Heart right ventricle (tissue), 16 donors: ENCODE results near the gene ATP6V1B1. TPM values are rescaled to one million over a fixed set of nuclear protein-coding genes. Genes with fewer than 3 reads are reported as not detected.

ENCODE experiments used
- ATAC-seq, 8 donors: fragments of 200-7000 bp; cut with Tn5 transposase; one replicate each; pipeline ENCODE4 v1.9.1; 2020; ENCODE audit warnings: mild to moderate bottlenecking in 8 of 8, moderate library complexity in 8 of 8, moderate number of reproducible peaks in 1 of 8
- DNase-seq, 2 donors: peaks; one replicate each; pipeline ENCODE4 v3.0.0-alpha.2; 2020
- H3K27ac ChIP-seq, 10 donors: fragments of 200-600 bp; sonication (generic) in 2 of 10; one replicate each; pipeline versions ENCODE4 v1.5.0 to v1.8.0; 2020 to 2022; ENCODE audit warnings: mild to moderate bottlenecking in 3 of 10
- H3K27me3 ChIP-seq, 7 donors: fragments of 200-600 bp; one replicate each; pipeline ENCODE4 v1.8.0; 2021 to 2022; ENCODE audit warnings: mild to moderate bottlenecking in 2 of 7
- H3K36me3 ChIP-seq, 9 donors: fragments of 200-600 bp; sonication (generic) in 1 of 9; one replicate each; pipeline versions ENCODE4 v1.5.0 to v1.8.0; 2020 to 2022; ENCODE audit warnings: mild to moderate bottlenecking in 2 of 9
- H3K4me1 ChIP-seq, 9 donors: fragments of 200-600 bp; sonication (generic) in 1 of 9; one replicate each; pipeline versions ENCODE4 v1.5.0 to v1.8.0; 2020 to 2022; ENCODE audit warnings: mild to moderate bottlenecking in 4 of 9
- H3K4me3 ChIP-seq, 10 donors: fragments of 200-600 bp; sonication (generic) in 2 of 10; one replicate each; pipeline versions ENCODE4 v1.5.0 to v1.8.0; 2020 to 2022; ENCODE audit warnings: mild to moderate bottlenecking in 7 of 10, moderate library complexity in 2 of 10
- H3K9me3 ChIP-seq, 11 donors: fragments of 200-600 bp in 10 of 11; sonication (generic) in 2 of 11; one replicate each; pipeline versions ENCODE4 v1.5.0 to v1.8.0; 2013 to 2022; ENCODE audit warnings: mild to moderate bottlenecking in 2 of 11, control low read depth in 1 of 11, moderate library complexity in 1 of 11
- CTCF ChIP-seq, 9 donors: fragments of 200-600 bp; sonication (generic) in 2 of 9; IDR thresholded peaks; one replicate each; pipeline versions ENCODE4 v1.5.0 to v1.8.0; 2021 to 2022; ENCODE audit warnings: antibody characterized with exemption in 9 of 9, mild to moderate bottlenecking in 5 of 9, moderate library complexity in 1 of 9
- WGBS, 2 donors: extraction: QIAGEN DNeasy Blood & Tissue Kit; methylation state at CpG; one replicate each; pipeline ENCODE4 v1.1.7; 2013; ENCODE audit warnings: inconsistent platforms in 1 of 2; 5-methylcytosine and 5-hydroxymethylcytosine counted together
- intact Hi-C, 10 donors: fragments of 100-400 bp; cut with DNase I; formaldehyde crosslinking; loops; one replicate each; pipeline versions ENCODE4 v1.11.1 to v1.14.2; 2022
- polyA plus RNA-seq, 2 donors: library from polyadenylated mRNA; stranded (reverse); fragments of 200-250 nt; gene quantifications; one replicate each; pipeline ENCODE4 v1.2.3, GENCODE V29; 2013
- total RNA-seq, 10 donors: library from RNA; stranded (reverse); fragmentation: NEBNext Ultra II Directional in 3 of 10; extraction: Animal tissue kit (Norgen Biotek cat#: 25700) in 3 of 10; gene quantifications; one replicate each; pipeline versions ENCODE4 v1.2.1 to v1.2.4, GENCODE V29; 2021 to 2023
- donor health status: Arrhythmogenic right ventricular cardiomyopathy.
- donor health status: ischemic (EF 13 %, LVEDD 7.1; RV severe dilation, severe dysfunction).
- donor health status: healthy with polysubstance abuse.
- donor health status: DM: no; HTN: yes; CAD: no.
- donor health status: DM: no; HTN: no; CAD: no.
- donor health status: ischemic (EF 25% LVEDD 6.9; RV normal size, moderate dysfunction).
- donor health status: ischemic (EF 25% LVEDD 5.7; RV mildly dilated, moderate dysfunction).
- donor health status: healthy.
- donor health status: DM: yes; HTN: yes; CAD: no.
- donor health status: Ischemic cardiomyopathy.
- donor health status: ischemic (EF 35%, LVEDD 5.7; RV mildly dilated, moderate dysfunction).
- donor health status: nonischemic (EF 11% LVEDD 7.7; RV severe dilation, severe dysfunction).
- donor health status: DM: yes; HTN: yes; CAD: no.
- donor health status: PGD.
- donor health status: ischemic (EF 29% LVEDD 5.4; RV normal size, mild dysfunction).
- donor health status: nonischemic (EF 23%, LVEDD 6.1; RV moderate dilation, normal function).

Gene ATP6V1B1
- total and polyA plus RNA-seq, 12 donors: 0.28 to 6.4 (median 0.88) TPM; not detected in 4

DNA sequence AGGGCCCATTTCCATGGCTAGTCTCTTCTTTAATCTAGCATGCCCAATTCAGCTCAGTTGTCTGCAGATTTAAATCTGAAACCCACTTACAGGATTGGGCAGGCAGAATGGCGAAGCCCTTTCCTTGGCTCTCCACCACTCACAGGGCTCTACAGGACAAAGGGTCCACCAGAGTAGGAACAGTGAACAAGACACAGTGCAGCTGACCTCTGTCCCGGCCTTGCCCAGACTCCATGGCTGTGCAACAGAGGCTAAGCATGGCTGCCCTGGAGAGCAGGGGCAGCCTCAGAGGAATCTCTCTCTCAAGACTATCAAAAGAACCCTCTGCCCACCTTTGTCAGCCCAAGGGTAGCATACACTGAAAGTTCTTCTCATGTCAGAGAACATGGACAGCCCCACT is 9.7 kb upstream of the ATP6V1B1 start:
- TF ChIP-seq CTCF (IDR thresholded peaks at IDR 0.05): no peak
- Histone ChIP-seq H3K36me3 (no peaks in the 10 kb centered on the region), H3K9me3 (no peaks in the 10 kb centered on the region), H3K27ac (no peak overlapping the region), H3K4me3 (no peak overlapping the region), H3K4me1 (peaks cover 0 to 25% (median 6%) of the 10 kb centered on the region in 9 donors), H3K27me3 (peaks cover 0 to 4% (median 0%) of the 10 kb centered on the region in 7 donors)
- intact Hi-C loops: loop anchor here in 1 of 10 donors (10.0 kb wide), 1 partner anchor 141 kb away; no protein-coding TSS in a partner anchor
- 94 to 95% methylated on average over 2 of the region's 2 CpGs for WGBS, 2 donors
- ATAC-seq (no peak), DNase-seq (no peak)

- ATAC-seq (no peak), DNase-seq (no peak)
- peaks cover 0 to 15% (median under 1%) of the 10 kb centered on the region in 9 donors for H3K4me1 ChIP-seq
- H3K36me3 ChIP-seq: no peaks in the 10 kb centered on the region
- H3K27me3 ChIP-seq: peaks cover 0 to 7% (median 4%) of the 10 kb centered on the region in 7 donors
- intact Hi-C loops: loop anchor here in 1 of 10 donors (10.0 kb wide), 1 partner anchor 142 kb away; no protein-coding TSS in a partner anchor
- H3K4me3 ChIP-seq: no peak overlapping the region
- WGBS, 2 donors: 82 to 85% methylated on average over 3 of the region's 3 CpGs
- H3K27ac ChIP-seq: no peak overlapping the region
- TF ChIP-seq CTCF (IDR thresholded peaks at IDR 0.05): no peak
- H3K9me3 ChIP-seq: no peaks in the 10 kb centered on the region
Measured at GRCh38 chr2:70927138-70927537, 8.6 kb upstream of the ATP6V1B1 start.

GRCh38 chr2:70927641-70928040 is 8.1 kb upstream of the ATP6V1B1 start:
- Histone ChIP-seq H3K36me3 (no peaks in the 10 kb centered on the region), H3K27ac (no peak overlapping the region), H3K27me3 (peaks cover 0 to 7% (median 4%) of the 10 kb centered on the region in 7 donors), H3K4me1 (peaks cover 0 to 13% (median 0%) of the 10 kb centered on the region in 9 donors), H3K4me3 (no peak overlapping the region), H3K9me3 (no peaks in the 10 kb centered on the region)
- intact Hi-C loops: loop anchor here in 1 of 10 donors (10.0 kb wide), 1 partner anchor 143 kb away; no protein-coding TSS in a partner anchor
- no peak for TF ChIP-seq CTCF (IDR thresholded peaks at IDR 0.05)
- DNase-seq (no peak), ATAC-seq (no peak)
- 89 to 97% methylated on average over 9 of the region's 9 CpGs for WGBS, 2 donors

- ATAC-seq (no peak), DNase-seq (no peak)
- Histone ChIP-seq H3K27me3 (peaks cover 0 to 7% (median 4%) of the 10 kb centered on the region in 7 donors), H3K27ac (no peak overlapping the region), H3K4me3 (no peak overlapping the region), H3K4me1 (peaks cover 0 to 13% (median 0%) of the 10 kb centered on the region in 9 donors), H3K9me3 (no peaks in the 10 kb centered on the region), H3K36me3 (no peaks in the 10 kb centered on the region)
- WGBS, 2 donors: 83 to 91% methylated on average over 5 of the region's 5 CpGs
- intact Hi-C loops: loop anchor here in 1 of 10 donors (10.0 kb wide), 1 partner anchor 144 kb away; no protein-coding TSS in a partner anchor
- TF ChIP-seq CTCF (IDR thresholded peaks at IDR 0.05): no peak
Measured at GRCh38 chr2:70928366-70928765, 7.3 kb upstream of the ATP6V1B1 start.
